ENCODE results near the gene PRRT1B.
A peak's percentile ranks its signal among the peaks of the same experiment; 100 is the strongest.
"Not testable (repeated sequence)": the region's sequence is repeated elsewhere in the genome, so short reads cannot be mapped to it uniquely, and the experiment has no call there.

Gene PRRT1B

GRCh38 chr9:131545003-131545785 is at the start of gene PRRT1B:
Gene PRRT1B (plus strand): TSS chr9:131545523. CDS start chr9:131545616, 93 bp downstream.
- no peak for DNase-seq (ENCODE audit: low spot score)

GRCh38 chr9:131495785-131496184 is 49.5 kb upstream of the PRRT1B start:
- no peak for DNase-seq (ENCODE audit: low spot score)

GRCh38 chr9:131496844-131497405 is 48.4 kb upstream of the PRRT1B start:
- no peak for DNase-seq (ENCODE audit: low spot score)

- DNase-seq (ENCODE audit: low spot score): no peak
Observed at GRCh38 chr9:131499254-131499767, 46.0 kb upstream of the PRRT1B start.

GRCh38 chr9:131500377-131500776 is 44.9 kb upstream of the PRRT1B start:
- DNase-seq (ENCODE audit: low spot score): peak; percentile 47

- no peak for DNase-seq (ENCODE audit: low spot score)
Observed at GRCh38 chr9:131500939-131501541, 44.3 kb upstream of the PRRT1B start.

- DNase-seq (ENCODE audit: low spot score): peak; percentile 93
Observed at GRCh38 chr9:131502781-131503625, 42.3 kb upstream of the PRRT1B start, which contains the start of gene POMT1. Gene POMT1 (plus strand): TSS chr9:131502918. CDS start chr9:131504219, 1,301 bp downstream.

- no peak for DNase-seq (ENCODE audit: low spot score)
Observed at GRCh38 chr9:131503626-131504465, 41.5 kb upstream of the PRRT1B start.

- no peak for DNase-seq (ENCODE audit: low spot score)
Observed at GRCh38 chr9:131505012-131505411, 40.3 kb upstream of the PRRT1B start.

- DNase-seq (ENCODE audit: low spot score): no peak
Observed at GRCh38 chr9:131511416-131511815, 33.9 kb upstream of the PRRT1B start.

GRCh38 chr9:131511880-131512279 is 33.4 kb upstream of the PRRT1B start:
- DNase-seq (ENCODE audit: low spot score): no peak

- DNase-seq (ENCODE audit: low spot score): no peak
Observed at GRCh38 chr9:131513177-131513576, 32.1 kb upstream of the PRRT1B start.

- not testable (repeated sequence) for DNase-seq (ENCODE audit: low spot score)
Observed at GRCh38 chr9:131515559-131516031, 29.7 kb upstream of the PRRT1B start.

- no peak for DNase-seq (ENCODE audit: low spot score)
Observed at GRCh38 chr9:131516100-131516499, 29.2 kb upstream of the PRRT1B start.

GRCh38 chr9:131516930-131517329 is 28.4 kb upstream of the PRRT1B start:
- no peak for DNase-seq (ENCODE audit: low spot score)

- DNase-seq (ENCODE audit: low spot score): peak; percentile 70
Observed at GRCh38 chr9:131517761-131518190, 27.5 kb upstream of the PRRT1B start.

- no peak for DNase-seq (ENCODE audit: low spot score)
Observed at GRCh38 chr9:131518553-131518952, 26.8 kb upstream of the PRRT1B start.

GRCh38 chr9:131520503-131520902 is 24.8 kb upstream of the PRRT1B start:
- no peak for DNase-seq (ENCODE audit: low spot score)

- no peak for DNase-seq (ENCODE audit: low spot score)
Observed at GRCh38 chr9:131521203-131521602, 24.1 kb upstream of the PRRT1B start.

GRCh38 chr9:131521822-131522221 is 23.5 kb upstream of the PRRT1B start:
- DNase-seq (ENCODE audit: low spot score): no peak

Data from Ammon's horn (tissue), 1 donor.